Measurements from ENCODE around the gene RABEP1. TPM values are rescaled to one million over a fixed set of nuclear protein-coding genes. Genes with fewer than 3 reads are reported as not detected.

The RABEP1 gene
- 77.2 and 90.4 TPM in 2 replicates for total RNA-seq

GRCh38 chr17:5281814-5282641, at the start of gene RABEP1:
Gene RABEP1, plus strand, starts transcription at chr17:5282284. Its CDS starts 203 bp downstream, at chr17:5282487.

GRCh38 chr17:5234645-5235576, 47.2 kb upstream of the RABEP1 start, which contains the start of gene SCIMP:
Gene SCIMP, minus strand, starts transcription at chr17:5234860. Its CDS starts 105 bp downstream, at chr17:5234755.

GRCh38 chr17:5419356-5419958, 137.4 kb downstream of the RABEP1 start, which contains the start of gene NUP88:
Gene NUP88, minus strand, starts transcription at chr17:5419662. Its CDS starts 12 bp downstream, at chr17:5419650.

GRCh38 chr17:5419959-5420653, 138.0 kb downstream of the RABEP1 start, which contains the start of gene RPAIN:
Gene RPAIN, plus strand, starts transcription at chr17:5420182. Its CDS starts 29 bp downstream, at chr17:5420211.

Other genes with a start within 250 kb of the RABEP1 start
- gene SLC52A1, start 246.9 kb upstream of the RABEP1 start, total RNA-seq = under 0.01 and 0.37 TPM in 2 replicates
- 1.7 and 2.9 TPM in 2 replicates for gene ZFP3, start 203.8 kb upstream of the RABEP1 start, total RNA-seq
- 7.0 and 7.3 TPM in 2 replicates for gene ZNF232, start 170.4 kb upstream of the RABEP1 start, total RNA-seq
- under 0.01 TPM in 2 replicates for gene USP6, start 166.3 kb upstream of the RABEP1 start, total RNA-seq
- 9.7 and 11.2 TPM in 2 replicates for gene ZNF594, start 90.4 kb upstream of the RABEP1 start, total RNA-seq
- gene SCIMP, start 47.4 kb upstream of the RABEP1 start, total RNA-seq = not detected in 2 replicates
- 96.6 and 184 TPM in 2 replicates for gene NUP88, start 137.4 kb downstream of the RABEP1 start, total RNA-seq
- 48.6 and 54.7 TPM in 2 replicates for gene RPAIN, start 137.9 kb downstream of the RABEP1 start, total RNA-seq
- 203 and 352 TPM in 2 replicates for gene C1QBP, start 156.9 kb downstream of the RABEP1 start, total RNA-seq
- 11.5 and 14.1 TPM in 2 replicates for gene DHX33, start 186.7 kb downstream of the RABEP1 start, total RNA-seq
- gene DERL2, start 203.9 kb downstream of the RABEP1 start, total RNA-seq = 34.0 and 40.7 TPM in 2 replicates
- gene MIS12, start 204.3 kb downstream of the RABEP1 start, total RNA-seq = 23.1 and 24.0 TPM in 2 replicates